Kidney (tissue), 14 donors: ENCODE results near the gene ZNF555. TPM values are rescaled to one million over a fixed set of nuclear protein-coding genes. Genes with fewer than 3 reads are reported as not detected.

Experiments
- DNase-seq, 5 donors: peaks; one replicate each; pipeline ENCODE4 v3.0.0-alpha.2; 2013 to 2020
- FAIRE-seq: peaks from 2 replicates; lab custom pipeline; 2012; peaks lifted over from hg19 to GRCh38; lab: Jason Lieb, UNC
- H3K27ac ChIP-seq, 2 donors: one replicate each; pipeline ENCODE4 v1.7.0; 2013; ENCODE audit warnings: low read depth in 2 of 2, low read length in 2 of 2, inconsistent platforms in 1 of 2
- H3K27me3 ChIP-seq: one replicate; pipeline ENCODE4 v1.7.1; 2013; ENCODE audit warnings: low read length, inconsistent platforms; ENCODE audit not compliant: control insufficient read depth, insufficient read depth
- H3K36me3 ChIP-seq, 3 donors: one replicate each; pipeline versions ENCODE4 v1.7.0 to v1.7.1; 2013; ENCODE audit warnings: low read length in 3 of 3, control low read depth in 1 of 3, inconsistent platforms in 1 of 3; ENCODE audit not compliant: insufficient read depth in 3 of 3, control insufficient read depth in 2 of 3
- H3K4me1 ChIP-seq, 3 donors: one replicate each; pipeline versions ENCODE4 v1.7.0 to v1.7.1; 2013; ENCODE audit warnings: low read length in 3 of 3, inconsistent platforms in 1 of 3, low read depth in 1 of 3; ENCODE audit not compliant: control insufficient read depth in 2 of 3, insufficient read depth in 2 of 3
- H3K4me3 ChIP-seq, 3 donors: one replicate each; pipeline versions ENCODE4 v1.7.0 to v1.8.1; 2013; ENCODE audit warnings: low read length in 3 of 3, control low read depth in 1 of 3, inconsistent platforms in 1 of 3
- H3K9ac ChIP-seq, 3 donors: one replicate each; pipeline versions ENCODE4 v1.7.0 to v1.7.1; 2013; ENCODE audit warnings: low read length in 3 of 3, control low read depth in 1 of 3, inconsistent platforms in 1 of 3
- H3K9me3 ChIP-seq, 3 donors: one replicate each; pipeline versions ENCODE4 v1.7.0 to v1.7.1; 2013; ENCODE audit warnings: low read length in 3 of 3, control low read depth in 1 of 3, inconsistent platforms in 1 of 3; ENCODE audit not compliant: control insufficient read depth in 2 of 3, insufficient read depth in 1 of 3
- CTCF ChIP-seq: IDR thresholded peaks from 3 replicates; pipeline ENCODE4 v1.5.1; 2012; ENCODE audit warnings: mild to moderate bottlenecking, moderate library complexity, borderline replicate concordance; ENCODE audit not compliant: insufficient read depth; ENCODE audit errors: extremely low read depth
- intact Hi-C: fragments of 100-400 bp; cut with DNase I; formaldehyde crosslinking; loops from one replicate; pipeline ENCODE4 v1.11.1; 2022
- polyA plus RNA-seq: library from polyadenylated mRNA; stranded (reverse); fragments of 350-450 nt; fragmentation: Illumina TruSeq; extraction: RNeasy Lipid Tissue Mini Kit (QIAGEN cat#74804); gene quantifications from one replicate; pipeline ENCODE4 v1.2.3, GENCODE V29; 2014; ENCODE audit warnings: low read depth, low replicate concordance; ENCODE audit not compliant: insufficient read depth
- total RNA-seq: library from RNA; stranded (reverse); fragmentation: NEBNext Ultra II Directional; extraction: Animal tissue kit (Norgen Biotek cat#: 25700); gene quantifications from one replicate; pipeline ENCODE4 v1.2.1, GENCODE V29; 2021
- donor health status: control.
- donor health status: control.
- donor health status: control.
- donor health status: control.
- donor health status: control.
- donor health status: DM: yes; HTN: yes; CAD: no.
- donor health status: Normal renal cell carcinoma (clear cell type).

Gene ZNF555
- total and polyA plus RNA-seq, 2 donors from 2014 or later: 3.9 to 9.8 TPM

- H3K9ac ChIP-seq: no peak overlapping the region
- no peak for DNase-seq
- H3K27me3 ChIP-seq: no peaks in the 10 kb centered on the region
- no peak overlapping the region for H3K27ac ChIP-seq
- no peak for TF ChIP-seq CTCF
- no peak overlapping the region for H3K4me3 ChIP-seq
- H3K4me1 ChIP-seq: no peaks in the 10 kb centered on the region
- intact Hi-C loops: no loop called here
- H3K9me3 ChIP-seq: peaks cover 0 to 18% (median 5%) of the 10 kb centered on the region in 3 donors
- FAIRE-seq: no peak
- peaks cover 9 to 14% (median 11%) of the 10 kb centered on the region in 3 donors for H3K36me3 ChIP-seq
Observed at GRCh38 chr19:2827840-2828489, 13.3 kb upstream of the ZNF555 start.

GRCh38 chr19:2834294-2834871, 6.9 kb upstream of the ZNF555 start:
- Histone ChIP-seq H3K4me3 (peak overlapping the region in 1 of 3 donors; percentile 20), H3K9ac (no peak overlapping the region), H3K27me3 (no peaks in the 10 kb centered on the region), H3K27ac (no peak overlapping the region), H3K4me1 (no peaks in the 10 kb centered on the region), H3K9me3 (peaks cover 5 to 54% (median 11%) of the 10 kb centered on the region in 3 donors), H3K36me3 (peaks cover 15 to 26% (median 21%) of the 10 kb centered on the region in 3 donors)
- no peak for FAIRE-seq
- intact Hi-C loops: no loop called here
- no peak for DNase-seq
- no peak for TF ChIP-seq CTCF

GRCh38 chr19:2837430-2837829, 3.8 kb upstream of the ZNF555 start:
- DNase-seq: no peak
- H3K4me1 ChIP-seq: peaks cover 0 to 3% (median 0%) of the 10 kb centered on the region in 3 donors
- no peak overlapping the region for H3K4me3 ChIP-seq
- intact Hi-C loops: no loop called here
- peaks cover 11 to 23% (median 18%) of the 10 kb centered on the region in 3 donors for H3K36me3 ChIP-seq
- H3K9ac ChIP-seq: no peak overlapping the region
- H3K9me3 ChIP-seq: peaks cover 3 to 41% (median 11%) of the 10 kb centered on the region in 3 donors
- TF ChIP-seq CTCF: no peak
- H3K27ac ChIP-seq: no peak overlapping the region
- no peak for FAIRE-seq
- H3K27me3 ChIP-seq: no peaks in the 10 kb centered on the region
